Ascending aorta (tissue), 2 donors: Measurements from ENCODE around the gene SARM1. TPM values are rescaled to one million over a fixed set of nuclear protein-coding genes. Genes with fewer than 3 reads are reported as not detected.
A peak's percentile ranks its signal among the peaks of the same experiment; 100 is the strongest.
"Not testable (repeated sequence)": the region's sequence is repeated elsewhere in the genome, so short reads cannot be mapped to it uniquely, and the experiment has no call there.

ENCODE experiments used
- DNase-seq, 2 donors: peaks; one replicate each; pipeline ENCODE4 v3.0.0-alpha.2; 2019; ENCODE audit warnings: low spot score in 2 of 2
- H3K27ac ChIP-seq, 2 donors: fragments of 200-600 bp; sonication (generic); one replicate each; pipeline ENCODE4 v1.5.1; 2016 to 2017; ENCODE audit warnings: mild to moderate bottlenecking in 1 of 2
- H3K27me3 ChIP-seq: fragments of 200-600 bp; sonication (generic); one replicate; pipeline ENCODE4 v1.5.1; 2017
- H3K36me3 ChIP-seq, 2 donors: fragments of 200-600 bp; sonication (generic); one replicate each; pipeline ENCODE4 v1.5.1; 2016
- H3K4me1 ChIP-seq, 2 donors: fragments of 200-600 bp; sonication (generic); one replicate each; pipeline ENCODE4 v1.5.1; 2016 to 2017; ENCODE audit warnings: mild to moderate bottlenecking in 1 of 2
- H3K4me3 ChIP-seq, 2 donors: fragments of 200-600 bp; sonication (generic); one replicate each; pipeline ENCODE4 v1.5.1; 2016 to 2017; ENCODE audit warnings: mild to moderate bottlenecking in 1 of 2
- H3K9me3 ChIP-seq, 2 donors: fragments of 200-600 bp; sonication (generic); one replicate each; pipeline ENCODE4 v1.5.1; 2016
- intact Hi-C: fragments of 100-400 bp; cut with DNase I; formaldehyde crosslinking; loops from one replicate; pipeline ENCODE4 v1.15.1; 2023
- total RNA-seq: library from RNA; depleted of rRNA; stranded (reverse); fragments of >200 nt; gene quantifications from one replicate; pipeline ENCODE4 v1.1.0, GENCODE V29; 2016
- TF ChIP-seq, protein P1 (sequence below), 3 experiments: fragments of 200-600 bp in 2 of 3; fragments of 450-650 bp in 1 of 3; sonication (generic) in 2 of 3; IDR thresholded peaks; one replicate each; pipeline ENCODE4 v1.5.1; 2016 to 2019; ENCODE audit warnings: antibody characterized with exemption in 3 of 3, mild to moderate bottlenecking in 1 of 3, moderate library complexity in 1 of 3

Gene SARM1
- total RNA-seq, 1 donor from 2014 or later: 121 TPM

DNA sequence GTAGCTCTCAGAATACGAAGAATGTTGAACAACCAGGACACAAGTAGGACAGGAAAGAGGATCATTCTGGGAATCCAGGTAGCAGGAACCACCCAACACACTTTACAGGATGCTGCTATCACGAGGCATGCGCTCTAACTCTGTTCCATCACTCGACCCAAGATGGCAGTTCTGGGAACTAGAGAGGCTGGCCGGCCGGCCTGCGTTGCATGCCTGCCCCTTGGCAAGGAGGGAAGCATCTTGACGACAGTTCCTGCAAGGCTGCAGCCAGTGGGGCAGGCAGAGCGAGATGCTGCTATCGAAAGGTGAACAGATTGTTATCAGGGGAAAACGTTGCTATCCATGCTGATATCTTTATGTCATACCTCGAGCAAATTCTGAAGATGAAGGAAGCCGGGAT is 53.7 kb downstream of the SARM1 start:
- no peak for DNase-seq
- H3K9me3 ChIP-seq: no peaks in the 10 kb centered on the region
- TF ChIP-seq, protein P1, sequence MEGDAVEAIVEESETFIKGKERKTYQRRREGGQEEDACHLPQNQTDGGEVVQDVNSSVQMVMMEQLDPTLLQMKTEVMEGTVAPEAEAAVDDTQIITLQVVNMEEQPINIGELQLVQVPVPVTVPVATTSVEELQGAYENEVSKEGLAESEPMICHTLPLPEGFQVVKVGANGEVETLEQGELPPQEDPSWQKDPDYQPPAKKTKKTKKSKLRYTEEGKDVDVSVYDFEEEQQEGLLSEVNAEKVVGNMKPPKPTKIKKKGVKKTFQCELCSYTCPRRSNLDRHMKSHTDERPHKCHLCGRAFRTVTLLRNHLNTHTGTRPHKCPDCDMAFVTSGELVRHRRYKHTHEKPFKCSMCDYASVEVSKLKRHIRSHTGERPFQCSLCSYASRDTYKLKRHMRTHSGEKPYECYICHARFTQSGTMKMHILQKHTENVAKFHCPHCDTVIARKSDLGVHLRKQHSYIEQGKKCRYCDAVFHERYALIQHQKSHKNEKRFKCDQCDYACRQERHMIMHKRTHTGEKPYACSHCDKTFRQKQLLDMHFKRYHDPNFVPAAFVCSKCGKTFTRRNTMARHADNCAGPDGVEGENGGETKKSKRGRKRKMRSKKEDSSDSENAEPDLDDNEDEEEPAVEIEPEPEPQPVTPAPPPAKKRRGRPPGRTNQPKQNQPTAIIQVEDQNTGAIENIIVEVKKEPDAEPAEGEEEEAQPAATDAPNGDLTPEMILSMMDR (IDR thresholded peaks at IDR 0.05): no peak
- H3K27me3 ChIP-seq: no peaks in the 10 kb centered on the region
- H3K4me1 ChIP-seq: no peaks in the 10 kb centered on the region
- no peak overlapping the region for H3K4me3 ChIP-seq
- no peaks in the 10 kb centered on the region for H3K36me3 ChIP-seq
- intact Hi-C loops: no loop called here
- no peak overlapping the region for H3K27ac ChIP-seq

DNA sequence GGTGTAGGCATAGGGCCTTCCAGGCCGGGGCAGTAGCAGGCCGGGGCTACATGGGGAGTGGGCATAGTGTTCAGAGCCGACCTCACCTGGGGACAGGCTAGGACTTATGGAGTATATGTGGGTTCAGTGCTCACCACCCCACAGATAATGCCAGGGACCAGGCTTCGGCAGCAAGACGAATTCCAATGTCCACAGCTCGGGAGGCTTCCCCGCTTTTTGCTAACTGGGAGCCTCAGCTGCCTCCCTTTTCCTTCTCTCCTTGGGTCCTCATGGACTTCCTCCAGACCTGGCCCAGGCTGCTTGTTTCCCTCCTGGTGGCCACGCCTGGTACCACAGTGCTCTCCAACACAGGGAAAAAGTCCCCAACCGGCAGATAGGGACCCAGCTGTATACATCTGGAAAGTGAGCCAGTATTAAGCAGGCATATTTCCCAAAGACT is 54.6 kb downstream of the SARM1 start:
- Histone ChIP-seq H3K9me3 (no peaks in the 10 kb centered on the region), H3K27ac (no peak overlapping the region), H3K36me3 (no peaks in the 10 kb centered on the region), H3K27me3 (no peaks in the 10 kb centered on the region), H3K4me1 (no peaks in the 10 kb centered on the region), H3K4me3 (no peak overlapping the region)
- no peak for DNase-seq
- intact Hi-C loops: no loop called here
- TF ChIP-seq, protein P1 (IDR thresholded peaks at IDR 0.05): peak in 1 of 3 experiments; percentile 14

DNA sequence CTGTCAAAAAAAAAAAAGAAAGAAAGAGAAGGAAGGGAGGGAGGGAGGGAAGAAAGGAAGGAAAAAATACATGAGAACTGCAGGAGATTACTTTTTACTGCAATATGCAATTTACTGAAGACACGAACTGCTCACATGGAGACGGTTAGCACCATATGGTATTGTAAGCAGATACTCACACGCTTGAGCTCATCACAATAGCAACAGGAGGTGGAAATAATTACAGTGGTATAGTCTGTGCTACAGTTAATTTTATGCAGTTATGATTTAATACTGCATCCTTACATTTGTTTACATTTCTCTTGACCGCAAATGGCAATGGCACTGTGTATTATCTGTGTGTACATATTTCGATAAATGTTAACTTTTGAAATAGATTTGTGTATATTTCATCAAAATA is 55.9 kb downstream of the SARM1 start:
- H3K9me3 ChIP-seq: no peaks in the 10 kb centered on the region
- no peaks in the 10 kb centered on the region for H3K4me1 ChIP-seq
- no peaks in the 10 kb centered on the region for H3K27me3 ChIP-seq
- H3K27ac ChIP-seq: no peak overlapping the region
- H3K36me3 ChIP-seq: no peaks in the 10 kb centered on the region
- intact Hi-C loops: no loop called here
- no peak overlapping the region for H3K4me3 ChIP-seq
- TF ChIP-seq, protein P1 (IDR thresholded peaks at IDR 0.05): no peak
- no peak for DNase-seq

DNA sequence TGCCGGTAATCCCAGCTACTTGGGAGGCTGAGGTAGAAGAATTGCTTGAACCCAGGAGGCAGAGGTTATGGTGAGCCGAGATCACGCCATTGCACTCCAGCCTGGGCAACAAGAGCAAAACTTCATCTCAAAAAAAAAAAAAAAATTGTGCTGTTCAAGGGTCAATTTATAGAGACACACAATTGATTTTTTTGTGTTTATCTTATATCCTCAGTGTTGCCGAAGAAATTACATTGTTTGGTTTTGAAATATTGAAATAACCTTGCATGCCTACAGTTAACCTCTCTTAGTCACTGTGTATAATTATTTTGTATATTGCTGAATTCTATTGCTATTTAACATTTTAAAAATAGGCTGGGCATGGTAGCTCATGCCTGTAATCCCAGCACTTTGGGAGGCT is 56.5 kb downstream of the SARM1 start:
- H3K27ac ChIP-seq, H3K4me3 ChIP-seq, H3K36me3 ChIP-seq, H3K27me3 ChIP-seq, H3K9me3 ChIP-seq, intact Hi-C loops, DNase-seq, H3K4me1 ChIP-seq: not testable (repeated sequence)

DNA sequence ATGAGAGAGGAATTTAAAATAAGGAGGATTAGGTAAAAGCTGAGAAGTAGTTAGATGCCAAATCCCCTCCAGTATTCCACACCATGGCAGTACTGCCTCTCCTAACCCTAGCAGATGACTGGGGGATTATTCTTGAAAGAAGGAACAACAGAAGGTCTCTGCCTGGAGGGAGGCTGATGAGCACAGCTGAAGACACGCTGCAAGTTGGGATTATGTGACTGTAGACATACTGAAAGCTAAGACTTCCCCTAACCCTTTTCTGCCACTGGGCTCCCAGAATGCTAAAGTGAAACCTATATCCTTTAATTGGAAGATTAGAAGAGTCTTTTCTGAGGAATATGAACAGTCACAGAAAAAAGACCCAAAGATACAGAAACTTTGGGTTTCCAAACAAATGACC is 62.2 kb downstream of the SARM1 start:
- TF ChIP-seq, protein P1 (IDR thresholded peaks at IDR 0.05): no peak
- DNase-seq: no peak
- H3K27me3 ChIP-seq: no peaks in the 10 kb centered on the region
- H3K36me3 ChIP-seq: no peaks in the 10 kb centered on the region
- no peaks in the 10 kb centered on the region for H3K4me1 ChIP-seq
- H3K27ac ChIP-seq: no peak overlapping the region
- H3K9me3 ChIP-seq: no peaks in the 10 kb centered on the region
- intact Hi-C loops: no loop called here
- H3K4me3 ChIP-seq: no peak overlapping the region

DNA sequence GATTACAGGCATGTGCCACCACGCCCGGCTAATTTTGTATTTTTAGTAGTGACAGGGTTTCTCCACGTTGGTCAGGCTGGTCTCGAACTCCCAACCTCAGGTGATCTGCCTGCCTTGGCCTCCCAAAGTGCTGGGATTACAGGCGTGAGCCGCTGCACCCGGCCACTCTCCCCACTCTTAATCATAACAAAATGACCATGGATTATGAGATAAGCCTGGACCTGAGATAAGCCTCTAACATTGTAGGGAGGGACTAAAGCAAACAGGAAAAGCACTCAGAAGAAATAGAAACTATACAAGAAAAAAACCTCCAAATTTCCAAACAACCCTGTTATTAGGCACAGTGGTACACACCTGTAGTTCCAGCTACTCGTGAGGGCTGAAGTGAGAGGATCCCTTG is 62.8 kb downstream of the SARM1 start:
- H3K27ac ChIP-seq, H3K27me3 ChIP-seq, intact Hi-C loops, H3K9me3 ChIP-seq, H3K4me3 ChIP-seq, DNase-seq, H3K4me1 ChIP-seq, H3K36me3 ChIP-seq: not testable (repeated sequence)

DNA sequence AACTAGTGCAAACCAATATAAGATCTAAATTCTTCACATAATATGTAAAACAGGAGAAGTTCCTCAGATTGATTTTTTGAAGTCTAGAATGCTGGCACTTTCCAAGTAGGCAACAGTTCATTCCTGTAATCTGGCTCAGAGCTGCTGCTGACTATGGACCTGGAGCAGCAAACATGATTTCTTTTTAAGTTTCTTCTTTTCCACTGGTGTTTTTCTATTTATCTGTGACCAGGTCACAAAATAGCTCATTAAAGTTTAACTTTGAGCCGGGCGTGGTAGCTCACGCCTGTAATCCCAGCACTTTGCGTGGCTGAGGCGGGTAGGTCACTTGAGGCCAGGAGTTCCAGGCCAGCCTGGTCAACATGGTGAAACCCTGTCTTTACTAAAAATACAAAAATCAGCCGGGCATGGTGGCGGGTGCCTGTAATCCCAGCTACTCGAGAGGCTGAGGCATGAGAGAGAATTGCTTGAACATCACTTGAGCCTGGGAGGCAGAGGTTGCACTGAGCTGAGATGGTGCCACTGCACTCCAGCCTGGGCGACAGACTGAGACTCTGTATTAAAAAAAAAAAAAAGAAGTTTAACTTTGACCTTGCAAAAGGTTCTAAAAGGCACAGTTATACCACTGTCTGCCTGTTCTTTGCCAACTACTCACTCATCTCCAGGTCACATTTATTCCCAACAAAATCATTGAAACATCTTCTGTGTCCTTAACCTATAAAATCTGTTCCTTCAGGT is 72.6 kb downstream of the SARM1 start:
- no peaks in the 10 kb centered on the region for H3K9me3 ChIP-seq
- no peaks in the 10 kb centered on the region for H3K27me3 ChIP-seq
- TF ChIP-seq, protein P1 (IDR thresholded peaks at IDR 0.05): no peak
- intact Hi-C loops: no loop called here
- no peak overlapping the region for H3K4me3 ChIP-seq
- H3K36me3 ChIP-seq: no peaks in the 10 kb centered on the region
- no peak for DNase-seq
- no peak overlapping the region for H3K27ac ChIP-seq
- no peaks in the 10 kb centered on the region for H3K4me1 ChIP-seq
